Ovary (tissue), 9 donors: ENCODE results near the gene RBM20. TPM values are rescaled to one million over a fixed set of nuclear protein-coding genes. Genes with fewer than 3 reads are reported as not detected.

Source experiments
- DNase-seq, 5 donors: peaks; one replicate each; pipeline ENCODE4 v3.0.0-alpha.2; 2019 to 2020
- H3K27ac ChIP-seq, 2 donors: fragments of 200-600 bp; one replicate each; pipeline versions ENCODE4 v1.5.1 to v1.8.0; 2019 to 2022
- H3K27me3 ChIP-seq: fragments of 200-600 bp; one replicate; pipeline ENCODE4 v1.8.0; 2022
- H3K36me3 ChIP-seq: fragments of 200-600 bp; sonication (generic); one replicate; pipeline ENCODE4 v1.5.1; 2019
- H3K4me1 ChIP-seq: one replicate; pipeline ENCODE4 v1.8.1; 2013; ENCODE audit warnings: mild to moderate bottlenecking, moderate library complexity; ENCODE audit not compliant: insufficient read depth
- H3K4me3 ChIP-seq: fragments of 200-600 bp; sonication (generic); one replicate; pipeline ENCODE4 v1.5.1; 2017
- H3K9me3 ChIP-seq, 2 donors: fragments of 200-600 bp in 1 of 2; sonication (generic) in 1 of 2; one replicate each; pipeline versions ENCODE4 v1.5.1 to v1.8.1; 2013 to 2019; ENCODE audit warnings: mild to moderate bottlenecking in 1 of 2, moderate library complexity in 1 of 2
- CTCF ChIP-seq, 3 donors: fragments of 450-650 bp in 2 of 3; fragments of 200-600 bp in 1 of 3; IDR thresholded peaks; one replicate each; pipeline versions ENCODE4 v1.5.1 to v1.8.0; 2016 to 2022; ENCODE audit warnings: antibody characterized with exemption in 3 of 3, mild to moderate bottlenecking in 1 of 3
- EP300 ChIP-seq: sonication (generic); formaldehyde crosslinking; IDR thresholded peaks from one replicate; pipeline ENCODE4 v1.6.1; 2017; ENCODE audit warnings: antibody characterized with exemption
- POLR2A ChIP-seq: fragments of 450-650 bp; IDR thresholded peaks from one replicate; pipeline ENCODE4 v1.6.1; 2017; ENCODE audit warnings: antibody characterized with exemption, mild to moderate bottlenecking, moderate library complexity
- WGBS, 3 donors: extraction: QIAGEN DNeasy Blood & Tissue Kit in 1 of 3; methylation state at CpG; one replicate each; pipeline versions ENCODE4 v1.1.5 to v1.1.7; 2013 to 2017; 5-methylcytosine and 5-hydroxymethylcytosine counted together
- intact Hi-C, 4 donors: fragments of 100-400 bp; cut with DNase I; formaldehyde crosslinking; loops; one replicate each; pipeline versions ENCODE4 v1.11.0 to v1.15.1; 2022 to 2023
- polyA plus RNA-seq, 2 donors: library from polyadenylated mRNA; stranded (reverse); fragments of 200-250 nt in 1 of 2; fragments of 350-450 nt in 1 of 2; fragmentation: Illumina TruSeq in 1 of 2; extraction: RNeasy Lipid Tissue Mini Kit (QIAGEN cat#74804) in 1 of 2; gene quantifications; one replicate each; pipeline ENCODE4 v1.2.3, GENCODE V29; 2013 to 2014
- total RNA-seq, 7 donors: library from RNA; depleted of rRNA in 2 of 7; stranded (reverse); fragments of >200 nt in 2 of 7; fragmentation: NEBNext Ultra II Directional in 3 of 7; extraction: Animal tissue kit (Norgen Biotek cat#: 25700) in 3 of 7; gene quantifications; one replicate each; pipeline versions ENCODE4 v1.1.0 to v1.2.4, GENCODE V29; 2016 to 2023
- donor health status: DM: no; HTN: no; CAD: no; lungs with moderate emphysema.
- donor health status: DM: no; HTN: no; CAD: no.
- donor health status: Bipolar disorder and iron deficiency.
- donor health status: DM: yes; HTN: yes; CAD: no.
- donor health status: DM: no; HTN: no; CAD: no.
- donor health status: DM: yes; HTN: yes; CAD: no.

Gene RBM20
- total and polyA plus RNA-seq, 9 donors = 0.96 to 4.9 (median 3.6) TPM

GRCh38 chr10:110710621-110711020, 66.5 kb downstream of the RBM20 start:
- H3K9me3 ChIP-seq = no peaks in the 10 kb centered on the region
- no peaks in the 10 kb centered on the region for H3K4me1 ChIP-seq
- H3K36me3 ChIP-seq = no peaks in the 10 kb centered on the region
- DNase-seq = no peak
- H3K27ac ChIP-seq = no peak overlapping the region
- WGBS, 3 donors = 90 to 92% (median 92%) methylated on average over 5 of the region's 5 CpGs
- TF ChIP-seq POLR2A (no peak), EP300 (no peak), CTCF (IDR thresholded peaks at IDR 0.05) (no peak)
- no peak overlapping the region for H3K4me3 ChIP-seq
- H3K27me3 ChIP-seq = no peaks in the 10 kb centered on the region
- intact Hi-C loops = loop anchor here in 1 of 4 donors (10.0 kb wide), 1 partner anchor 1004 kb away; no protein-coding TSS in a partner anchor

- no peaks in the 10 kb centered on the region for H3K36me3 ChIP-seq
- no peak overlapping the region for H3K27ac ChIP-seq
- H3K4me3 ChIP-seq = no peak overlapping the region
- no peaks in the 10 kb centered on the region for H3K4me1 ChIP-seq
- TF ChIP-seq EP300 = no peak
- no peak for TF ChIP-seq POLR2A
- TF ChIP-seq CTCF (IDR thresholded peaks at IDR 0.05) = no peak
- H3K9me3 ChIP-seq = no peaks in the 10 kb centered on the region
- DNase-seq = no peak
- no peaks in the 10 kb centered on the region for H3K27me3 ChIP-seq
- intact Hi-C loops = loop anchor here in 1 of 4 donors (10.0 kb wide), 1 partner anchor 1003 kb away; no protein-coding TSS in a partner anchor
- WGBS, 3 donors = 72 to 84% (median 77%) methylated on average over 4 of the region's 4 CpGs
These were observed 67.2 kb downstream of the RBM20 start for GRCh38 chr10:110711382-110711781.

- H3K27ac ChIP-seq = no peak overlapping the region
- H3K4me3 ChIP-seq = no peak overlapping the region
- intact Hi-C loops = loop anchor here in 1 of 4 donors (10.0 kb wide), 1 partner anchor 1000 kb away; no protein-coding TSS in a partner anchor
- H3K4me1 ChIP-seq = no peaks in the 10 kb centered on the region
- no peaks in the 10 kb centered on the region for H3K9me3 ChIP-seq
- TF ChIP-seq POLR2A = no peak
- no peak for TF ChIP-seq CTCF (IDR thresholded peaks at IDR 0.05)
- no peak for TF ChIP-seq EP300
- no peaks in the 10 kb centered on the region for H3K36me3 ChIP-seq
- H3K27me3 ChIP-seq = no peaks in the 10 kb centered on the region
- DNase-seq = no peak
These were observed 70.2 kb downstream of the RBM20 start for GRCh38 chr10:110714356-110714755.

GRCh38 chr10:110717781-110718589, 73.8 kb downstream of the RBM20 start:
- Histone ChIP-seq H3K27ac (no peak overlapping the region), H3K4me1 (no peaks in the 10 kb centered on the region), H3K36me3 (no peaks in the 10 kb centered on the region), H3K4me3 (no peak overlapping the region), H3K9me3 (no peaks in the 10 kb centered on the region), H3K27me3 (no peaks in the 10 kb centered on the region)
- intact Hi-C loops = loop anchor here in 1 of 4 donors (10.0 kb wide), 1 partner anchor 997 kb away; no protein-coding TSS in a partner anchor
- no peak for TF ChIP-seq CTCF (IDR thresholded peaks at IDR 0.05)
- TF ChIP-seq POLR2A = no peak
- TF ChIP-seq EP300 = no peak
- 69 to 80% (median 71%) methylated on average over 4 of the region's 4 CpGs for WGBS, 3 donors
- DNase-seq = no peak
